ENCODE data around the gene PARD3B. TPM values are rescaled to one million over a fixed set of nuclear protein-coding genes. Genes with fewer than 3 reads are reported as not detected.

PARD3B gene
- total RNA-seq, 1 experiment from 2014 or later = 2.0 TPM

GRCh38 chr2:205040323-205040722 lies 495.0 kb downstream of the PARD3B start:
- no peak for TF ChIP-seq RAD21 (IDR thresholded peaks at IDR 0.05; ENCODE audit: low read depth)
- no peak for TF ChIP-seq CTCF (IDR thresholded peaks at IDR 0.05 in 2 of 3, conservative IDR thresholded peaks at IDR 0.05 in 1 of 3; ENCODE audit: borderline replicate concordance in 1 of 3, insufficient read depth in 1 of 3, low read depth in 2 of 3, low read length in 2 of 3)
- no peak for TF ChIP-seq SRF (IDR thresholded peaks at IDR 0.05; ENCODE audit: low read depth)
- no peak for TF ChIP-seq EGR1 (IDR thresholded peaks at IDR 0.05; ENCODE audit: low read depth)
- TF ChIP-seq ELF1 (IDR thresholded peaks at IDR 0.05; ENCODE audit: borderline replicate concordance, low read depth) = no peak
- TF ChIP-seq ATF3 (IDR thresholded peaks at IDR 0.05) = no peak
- TF ChIP-seq POLR2AphosphoS5 (IDR thresholded peaks at IDR 0.05; ENCODE audit: low read depth, low read length) = no peak
- TF ChIP-seq CBX3 (IDR thresholded peaks at IDR 0.05; ENCODE audit: low read depth) = no peak
- TF ChIP-seq SIN3A (IDR thresholded peaks at IDR 0.05; ENCODE audit: low read depth) = no peak
- TF ChIP-seq MAX (IDR thresholded peaks at IDR 0.05) = no peak
- TF ChIP-seq POLR2A (IDR thresholded peaks at IDR 0.05; ENCODE audit: borderline replicate concordance, extremely low read depth, insufficient read depth, insufficient read length) = no peak
- H3K9me2 ChIP-seq (ENCODE audit: insufficient read depth) = no peaks in the 10 kb centered on the region
- H3K27ac ChIP-seq (ENCODE audit: low read depth, low read length) = no peak overlapping the region
- RAD21 ChIA-PET (ENCODE audit: low non-redundant PET in 1 of 2, low total read pairs in 2 of 2, uncharacterized antibody in 2 of 2, unreplicated experiment in 2 of 2) = no interaction called here
- no peaks in the 10 kb centered on the region for H3K79me2 ChIP-seq (ENCODE audit: insufficient read depth, low read length)
- no peak overlapping the region for H3K9ac ChIP-seq (ENCODE audit: low read length)
- no peaks in the 10 kb centered on the region for H4K20me1 ChIP-seq (ENCODE audit: insufficient read depth)
- POLR2A ChIA-PET = no interaction called here
- H3K4me1 ChIP-seq (ENCODE audit: control insufficient read depth in 1 of 2, insufficient read depth in 2 of 2, low read length in 2 of 2) = no peaks in the 10 kb centered on the region
- H2AFZ ChIP-seq (ENCODE audit: low read depth, low read length, poor library complexity, severe bottlenecking) = no peak overlapping the region
- intact Hi-C loops (cut with micrococcal nuclease) = no loop called here
- DNase-seq (ENCODE audit: low read depth, low spot score) = no peak
- no peaks in the 10 kb centered on the region for H3K36me3 ChIP-seq (ENCODE audit: control insufficient read depth in 1 of 2, insufficient read depth in 2 of 2, low read length in 2 of 2)
- H3K9me3 ChIP-seq (ENCODE audit: control insufficient read depth in 1 of 2, insufficient read depth in 1 of 2, low read depth in 1 of 2, low read length in 2 of 2) = no peaks in the 10 kb centered on the region
- H3K4me3 ChIP-seq (replicated peaks in 1 of 2; ENCODE audit: low read depth in 1 of 2, low read length in 2 of 2) = no peak overlapping the region
- no TSS peak for BruUV-seq (replicated peaks)
- ATAC-seq = no peak
- H3K4me2 ChIP-seq (ENCODE audit: low read length) = no peak overlapping the region
- CTCF ChIA-PET = no interaction called here
- H3K27me3 ChIP-seq (ENCODE audit: insufficient read depth, low read length) = no peaks in the 10 kb centered on the region
